Sciatic nerve (tissue), 2 donors: Measurements from ENCODE around the gene CPNE4. TPM values are rescaled to one million over a fixed set of nuclear protein-coding genes. Genes with fewer than 3 reads are reported as not detected.

Experiments
- ATAC-seq: fragments of 200-7000 bp; cut with Tn5 transposase; one replicate; pipeline ENCODE4 v1.9.1; 2020; ENCODE audit warnings: mild to moderate bottlenecking, moderate library complexity
- DNase-seq: peaks from one replicate; pipeline ENCODE4 v3.0.0-alpha.2; 2020; ENCODE audit warnings: low spot score
- intact Hi-C: fragments of 100-400 bp; cut with DNase I; formaldehyde crosslinking; loops from one replicate; pipeline ENCODE4 v1.14.2; 2022
- total RNA-seq: library from RNA; stranded (reverse); fragmentation: NEBNext Ultra II Directional; extraction: Animal tissue kit (Norgen Biotek cat#: 25700); gene quantifications from one replicate; pipeline ENCODE4 v1.2.1, GENCODE V29; 2021
- donor health status: DM: no; HTN: no; CAD: no.
- donor health status: DM: no; HTN: no; CAD: no.

CPNE4 gene
- total RNA-seq, 1 donor from 2014 or later: 0.18 TPM

GRCh38 chr3:132022914-132023313 lies 11.9 kb downstream of the CPNE4 start:
- intact Hi-C loops: no loop called here

GRCh38 chr3:132020058-132020457 lies 14.8 kb downstream of the CPNE4 start:
- no peak for DNase-seq
- intact Hi-C loops: no loop called here

More at GRCh38 chr3:132022914-132023313, 11.9 kb downstream of the CPNE4 start:
- ATAC-seq (no peak), DNase-seq (no peak)

GRCh38 chr3:132017137-132017536 lies 17.7 kb downstream of the CPNE4 start:
- DNase-seq: no peak
- no peak for ATAC-seq
- intact Hi-C loops: no loop called here

More at GRCh38 chr3:132020058-132020457, 14.8 kb downstream of the CPNE4 start:
- no peak for ATAC-seq

- no peak for DNase-seq
- intact Hi-C loops: no loop called here
These were observed 18.5 kb downstream of the CPNE4 start for GRCh38 chr3:132016061-132017041.

GRCh38 chr3:132014105-132014504 lies 20.7 kb downstream of the CPNE4 start:
- no peak for DNase-seq
- intact Hi-C loops: no loop called here
- no peak for ATAC-seq

More at GRCh38 chr3:132016061-132017041, 18.5 kb downstream of the CPNE4 start:
- ATAC-seq: no peak

GRCh38 chr3:132009241-132009640 lies 25.6 kb downstream of the CPNE4 start:
- DNase-seq: no peak
- ATAC-seq: no peak
- intact Hi-C loops: no loop called here

GRCh38 chr3:132008837-132009236 lies 26.0 kb downstream of the CPNE4 start:
- intact Hi-C loops: no loop called here
- DNase-seq (no peak), ATAC-seq (no peak)

- ATAC-seq: no peak
- no peak for DNase-seq
- intact Hi-C loops: no loop called here
These were observed 27.2 kb downstream of the CPNE4 start for GRCh38 chr3:132007617-132008016.

GRCh38 chr3:132006605-132007204 lies 28.1 kb downstream of the CPNE4 start:
- ATAC-seq: no peak
- intact Hi-C loops: no loop called here
- DNase-seq: no peak

GRCh38 chr3:132004571-132004970 lies 30.2 kb downstream of the CPNE4 start:
- no peak for ATAC-seq
- intact Hi-C loops: no loop called here
- DNase-seq: no peak

GRCh38 chr3:132003685-132004084 lies 31.1 kb downstream of the CPNE4 start:
- intact Hi-C loops: no loop called here
- ATAC-seq: no peak
- DNase-seq: no peak

- no peak for ATAC-seq
- intact Hi-C loops: no loop called here
- no peak for DNase-seq
These were observed 32.8 kb downstream of the CPNE4 start for GRCh38 chr3:132001999-132002398.

GRCh38 chr3:132001036-132001435 lies 33.8 kb downstream of the CPNE4 start:
- intact Hi-C loops: no loop called here
- ATAC-seq (no peak), DNase-seq (no peak)

- intact Hi-C loops: no loop called here
- ATAC-seq (no peak), DNase-seq (no peak)
These were observed 36.8 kb downstream of the CPNE4 start for GRCh38 chr3:131998027-131998426.

- intact Hi-C loops: no loop called here
- ATAC-seq: no peak
- DNase-seq: no peak
These were observed 38.9 kb downstream of the CPNE4 start for GRCh38 chr3:131995891-131996290.

GRCh38 chr3:131989318-131989717 lies 45.5 kb downstream of the CPNE4 start:
- DNase-seq (no peak), ATAC-seq (no peak)
- intact Hi-C loops: no loop called here

GRCh38 chr3:131988209-131988608 lies 46.6 kb downstream of the CPNE4 start:
- DNase-seq: no peak
- no peak for ATAC-seq
- intact Hi-C loops: no loop called here

- intact Hi-C loops: no loop called here
- DNase-seq (no peak), ATAC-seq (no peak)
These were observed 51.1 kb downstream of the CPNE4 start for GRCh38 chr3:131983689-131984088.

GRCh38 chr3:131981323-131981722 lies 53.5 kb downstream of the CPNE4 start:
- intact Hi-C loops: no loop called here
- ATAC-seq: no peak
- no peak for DNase-seq

GRCh38 chr3:131976448-131976847 lies 58.4 kb downstream of the CPNE4 start:
- intact Hi-C loops: no loop called here
- ATAC-seq: no peak
- no peak for DNase-seq
